ENCODE measurements around the gene NDRG3.
A peak's percentile ranks its signal among the peaks of the same experiment; 100 is the strongest.
"Not testable (repeated sequence)": the region's sequence is repeated elsewhere in the genome, so short reads cannot be mapped to it uniquely, and the experiment has no call there.

NDRG3 gene

GRCh38 chr20:36758276-36758675 is 12.4 kb upstream of the NDRG3 start:
- no peak for DNase-seq

DNA sequence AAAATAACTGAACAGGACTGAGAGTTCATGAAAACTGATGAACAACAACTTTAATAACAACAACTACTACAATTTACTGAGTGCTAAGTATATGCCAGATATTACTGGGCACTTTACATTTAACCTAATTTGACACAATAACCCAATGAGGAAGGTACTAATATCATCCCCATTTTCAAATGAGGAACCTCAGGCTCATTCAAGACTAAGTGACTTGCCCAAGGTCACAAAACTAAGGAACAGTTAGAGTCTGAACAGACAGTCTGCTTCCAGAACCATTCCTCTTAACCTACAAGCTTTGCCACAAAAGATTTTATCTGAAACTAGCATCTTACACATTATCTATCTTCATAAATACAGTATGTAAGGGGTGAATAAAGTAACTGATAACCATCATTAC is 10.6 kb upstream of the NDRG3 start:
- peak; percentile 54 for DNase-seq

GRCh38 chr20:36754656-36755222 is 8.8 kb upstream of the NDRG3 start:
- DNase-seq, result peak; percentile 61

- DNase-seq, result no peak
These were observed 6.7 kb upstream of the NDRG3 start for GRCh38 chr20:36752582-36752981.

DNA sequence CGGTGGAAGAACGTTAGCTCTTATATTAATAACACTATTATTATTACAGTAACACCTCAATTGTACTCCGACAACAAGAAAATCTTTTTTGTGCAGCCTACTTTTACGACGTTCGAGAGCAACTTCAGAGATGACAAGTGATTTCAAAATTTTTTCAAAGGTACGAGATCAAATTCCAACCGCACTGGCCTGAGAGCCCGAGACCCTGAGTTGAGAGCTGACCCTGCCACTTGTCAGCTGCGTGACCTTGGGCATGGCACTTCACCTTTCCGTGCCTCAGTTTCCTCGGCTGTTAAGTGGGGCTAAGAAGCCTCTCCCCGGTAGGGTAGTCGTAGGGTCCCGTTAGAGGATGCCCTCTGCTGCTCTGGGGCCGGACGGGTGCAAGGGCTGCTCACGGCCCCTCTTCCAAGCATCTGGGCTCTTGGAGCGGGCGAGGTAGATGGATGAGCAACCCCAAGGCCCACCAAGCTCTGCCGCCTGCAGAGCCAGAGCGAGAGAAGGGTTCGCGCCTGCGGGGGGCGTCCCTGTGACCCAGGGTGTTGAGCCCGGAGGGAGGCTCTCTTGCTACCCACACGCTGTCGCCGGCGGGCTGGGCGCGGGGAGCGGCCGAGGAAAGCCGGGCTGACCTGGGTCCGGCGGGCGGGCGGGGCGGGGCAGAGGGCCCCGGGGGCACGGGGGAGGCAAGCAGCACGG is 510 bp downstream of the NDRG3 start:
- DNase-seq, result no peak

DNA sequence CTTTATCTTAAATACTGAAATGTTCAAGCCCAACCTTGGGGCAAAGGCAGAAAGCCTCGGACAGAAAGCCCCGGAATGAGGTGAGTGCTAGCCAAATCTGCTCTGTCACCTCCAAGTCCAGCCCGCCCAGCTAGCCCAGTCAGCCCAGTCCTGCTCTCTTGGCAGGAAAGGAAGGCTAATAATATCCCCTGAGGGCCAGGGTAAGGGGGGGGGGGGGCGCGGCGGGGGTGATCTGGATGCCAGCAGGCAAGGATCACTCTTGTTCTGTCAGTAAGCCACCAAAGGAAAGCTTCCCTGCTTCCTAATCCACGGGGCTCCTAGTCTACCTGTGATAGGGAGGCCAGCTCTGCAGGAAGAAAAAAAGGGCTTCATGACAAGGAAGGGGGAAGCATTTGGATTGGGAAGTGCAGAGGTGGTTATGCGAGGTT is 1.1 kb downstream of the NDRG3 start:
- DNase-seq, result no peak

GRCh38 chr20:36744243-36744642 is 1.6 kb downstream of the NDRG3 start:
- DNase-seq, result no peak

DNA sequence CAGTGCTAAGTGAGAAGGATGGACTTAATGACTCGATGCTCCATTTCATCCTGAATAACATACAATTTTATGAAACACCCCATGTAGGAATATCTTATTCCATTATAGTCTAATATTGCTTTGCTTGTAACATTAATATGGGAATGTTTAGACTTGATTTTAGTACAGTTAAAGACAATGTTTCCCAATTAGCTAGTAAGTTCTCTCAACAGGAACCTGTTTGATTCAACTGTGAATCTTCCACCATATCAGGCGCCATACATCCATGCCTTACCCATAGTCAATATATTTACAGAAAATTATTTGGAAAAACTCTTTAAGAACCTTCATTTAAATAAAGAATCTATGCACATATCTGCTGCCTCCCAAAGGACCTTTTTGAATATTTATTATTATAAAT is 3.3 kb downstream of the NDRG3 start:
- no peak for DNase-seq

DNA sequence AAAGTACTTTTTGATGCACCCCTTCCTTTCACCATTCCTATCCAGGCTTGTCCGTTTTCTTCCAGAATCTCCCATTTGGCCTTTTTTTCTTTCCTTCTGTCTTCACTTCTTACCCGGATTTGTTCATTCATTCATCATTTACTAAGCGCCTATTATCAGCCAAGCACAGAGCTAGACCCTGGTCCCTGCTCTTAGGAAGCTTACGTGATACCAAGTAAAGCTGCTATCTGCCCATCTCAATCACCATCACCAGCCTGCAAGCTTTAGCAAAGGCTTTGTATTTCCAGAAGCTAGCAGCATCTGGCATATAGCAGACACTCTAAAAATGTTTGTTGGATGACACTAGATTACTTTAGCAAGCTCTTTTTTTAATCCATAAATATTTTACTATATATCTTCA is 4.8 kb downstream of the NDRG3 start:
- no peak for DNase-seq

GRCh38 chr20:36737183-36737499 is 8.7 kb downstream of the NDRG3 start:
- no peak for DNase-seq

DNA sequence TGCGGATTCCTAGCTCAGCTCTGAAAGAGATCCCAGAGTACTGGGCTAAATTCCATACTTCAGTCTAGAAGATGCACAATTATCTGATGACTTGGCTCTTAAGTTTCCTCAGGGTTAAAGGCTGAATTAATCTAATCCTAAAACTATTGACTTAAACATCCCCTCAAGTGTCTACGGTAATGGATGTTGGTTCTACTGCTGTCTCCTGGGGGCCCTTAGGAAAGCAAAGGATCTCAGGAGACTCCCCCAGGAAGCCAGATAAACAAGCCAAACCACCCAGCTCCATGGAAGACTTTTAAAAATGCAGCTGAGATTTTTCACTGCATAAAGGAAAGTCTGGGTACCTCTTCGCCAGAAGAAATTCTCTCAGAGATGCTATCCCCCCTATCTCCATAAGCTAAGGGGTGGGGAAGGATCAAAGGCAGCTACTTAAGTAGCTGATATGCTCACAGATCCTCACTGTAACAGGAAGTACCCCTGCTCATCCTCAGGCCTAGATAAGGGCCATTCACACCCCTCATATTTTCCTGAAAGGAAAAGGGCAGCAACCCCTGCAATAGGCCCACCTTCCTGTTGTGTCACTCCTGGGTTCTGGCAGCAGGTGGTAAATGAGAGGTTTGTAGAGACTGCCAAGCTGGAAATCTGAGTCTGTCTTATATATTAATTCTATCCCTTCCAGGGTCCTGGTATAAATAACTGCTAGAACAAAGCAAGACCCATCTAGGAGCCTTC is 9.3 kb downstream of the NDRG3 start:
- no peak for DNase-seq

DNA sequence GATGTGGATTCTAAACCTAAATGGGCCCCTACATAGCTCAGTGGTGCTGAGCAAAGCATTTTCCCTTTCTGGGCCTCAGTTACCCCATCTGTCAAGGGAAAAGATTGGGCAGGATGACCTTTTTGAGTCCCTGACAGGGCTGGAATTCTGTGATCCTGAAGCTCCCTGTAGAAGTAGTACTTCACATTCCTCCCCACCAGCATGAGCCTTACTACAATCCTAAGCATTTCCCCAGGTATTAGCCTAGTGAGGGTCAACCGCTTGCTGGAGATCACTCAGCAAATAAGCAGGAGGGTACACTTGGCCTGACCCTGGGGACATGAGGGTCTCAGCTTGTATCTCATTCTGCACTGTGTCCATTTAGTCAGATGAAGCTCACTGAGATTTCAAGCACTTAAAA is 13.4 kb downstream of the NDRG3 start:
- no peak for DNase-seq

DNA sequence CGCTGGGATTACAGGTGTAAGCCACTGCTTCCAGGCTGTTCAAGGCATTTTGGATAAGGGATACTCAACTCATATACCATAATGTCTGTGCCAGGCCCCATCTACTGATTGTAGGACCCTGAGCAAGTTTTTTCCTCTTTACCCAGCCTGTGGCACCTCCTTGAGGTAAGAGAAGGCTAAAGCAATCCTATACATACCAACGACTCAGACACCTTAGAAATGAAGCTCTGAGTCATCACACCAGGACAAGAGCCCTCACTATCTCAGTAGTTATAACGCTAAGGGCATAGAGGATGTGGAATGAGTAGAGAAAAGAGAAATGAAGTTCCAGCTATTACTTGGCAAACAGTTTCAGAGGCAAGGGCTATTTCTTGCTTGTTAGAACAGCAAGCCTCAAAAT is 16.9 kb downstream of the NDRG3 start:
- no peak for DNase-seq

- DNase-seq, result no peak
These were observed 19.7 kb downstream of the NDRG3 start for GRCh38 chr20:36726168-36726567.

DNA sequence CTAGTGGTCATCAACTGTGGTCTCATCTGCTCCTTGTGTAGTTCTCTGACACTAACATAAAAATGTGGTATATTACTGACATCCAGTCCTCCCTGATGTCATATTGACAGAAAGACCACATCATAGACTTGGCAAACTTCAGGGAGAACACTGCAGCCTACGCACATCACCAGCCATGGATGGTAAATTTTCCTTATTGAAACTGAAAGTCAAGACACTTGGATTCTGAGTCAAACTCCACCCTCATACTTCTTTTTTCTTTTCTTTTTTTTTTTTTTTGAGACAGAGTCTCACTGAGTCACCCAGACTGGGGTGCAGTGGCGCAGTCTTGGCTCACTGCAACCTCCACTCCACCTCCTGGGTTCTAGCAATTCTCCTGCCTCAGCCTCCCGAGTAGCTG is 25.4 kb downstream of the NDRG3 start:
- DNase-seq, result peak; percentile 88

GRCh38 chr20:36717657-36718056 is 28.2 kb downstream of the NDRG3 start:
- peak; percentile 46 for DNase-seq

DNA sequence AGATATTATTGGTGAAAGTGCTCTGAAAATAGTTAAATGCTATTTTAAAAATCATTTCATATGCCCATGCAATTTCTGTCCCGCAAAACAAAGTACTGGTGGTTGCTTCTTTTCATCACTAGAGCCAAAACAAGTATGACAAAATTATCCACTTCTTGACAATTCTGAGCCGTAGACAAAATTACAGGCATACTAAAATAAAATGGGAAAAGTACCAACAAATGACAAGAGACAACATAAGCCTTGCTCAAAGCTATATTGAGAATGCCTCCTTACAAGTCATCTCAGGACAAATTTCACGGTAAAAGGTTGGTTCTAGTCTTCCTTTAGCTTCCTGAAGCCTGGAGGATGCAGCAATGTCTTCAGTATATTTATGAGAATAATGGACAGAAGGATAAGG is 28.9 kb downstream of the NDRG3 start:
- no peak for DNase-seq

DNA sequence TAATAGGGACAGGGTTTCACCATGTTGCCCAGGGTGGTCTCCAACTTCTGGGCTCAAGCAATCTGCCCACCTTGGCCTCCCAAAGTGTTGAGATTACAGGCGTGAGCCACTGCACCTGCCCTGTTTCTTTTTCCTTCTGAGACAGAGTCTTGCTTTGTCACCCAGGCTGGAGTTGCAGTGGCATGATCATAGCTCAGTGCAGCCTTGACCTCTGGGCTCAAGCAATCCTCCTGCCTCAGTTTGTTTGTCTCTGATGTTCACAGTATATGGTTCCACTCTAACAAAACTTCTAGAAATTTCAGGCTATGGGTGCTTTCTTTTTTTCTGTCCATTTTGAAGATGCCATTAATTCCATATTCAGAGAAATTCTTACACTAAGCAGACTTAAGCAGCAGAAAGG is 33.1 kb downstream of the NDRG3 start:
- no peak for DNase-seq

DNA sequence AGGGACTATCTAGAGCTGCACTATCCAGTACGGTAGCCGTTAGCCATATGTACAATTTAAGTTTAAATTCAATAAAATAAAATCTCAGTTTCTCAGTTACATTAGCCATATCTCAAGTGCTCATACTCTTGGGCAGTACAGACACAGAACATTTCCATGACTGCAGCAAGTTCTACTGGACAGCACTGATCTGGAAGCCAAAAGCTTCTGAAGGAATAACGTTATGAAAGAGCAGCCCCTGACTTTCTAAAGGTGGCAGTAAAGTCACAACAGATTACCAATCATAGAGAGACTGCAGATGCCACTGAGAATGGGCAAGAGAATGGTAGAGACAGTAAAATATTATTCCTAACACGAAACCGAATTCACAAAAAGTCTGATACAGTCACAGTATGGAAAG is 36.8 kb downstream of the NDRG3 start:
- no peak for DNase-seq

- DNase-seq, result no peak
These were observed 42.4 kb downstream of the NDRG3 start for GRCh38 chr20:36703530-36703929.

GRCh38 chr20:36700438-36700837 is 45.5 kb downstream of the NDRG3 start:
- DNase-seq, result no peak

DNA sequence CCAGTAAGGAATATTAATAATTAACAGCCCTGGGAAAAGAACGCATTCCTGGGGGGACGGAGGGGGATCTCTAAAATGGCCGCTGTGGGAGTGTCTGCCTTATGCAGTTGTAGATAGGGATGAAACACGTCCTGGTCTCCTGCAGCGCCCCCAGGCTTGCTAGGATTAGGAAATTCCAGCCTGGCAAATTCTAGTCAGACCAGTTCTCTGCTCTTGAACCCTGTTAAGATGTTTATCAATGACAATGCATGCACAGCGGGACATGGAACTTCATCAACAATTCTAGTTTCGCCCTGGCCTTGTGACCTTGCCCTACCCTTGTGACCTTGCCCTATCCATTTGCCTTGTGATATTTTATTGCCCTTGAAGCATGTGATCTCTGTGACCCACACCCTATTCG is 50.4 kb downstream of the NDRG3 start:
- not testable (repeated sequence) for DNase-seq

GRCh38 chr20:36688630-36689029 is 57.3 kb downstream of the NDRG3 start:
- no peak for DNase-seq

GRCh38 chr20:36687850-36688249 is 58.0 kb downstream of the NDRG3 start:
- no peak for DNase-seq

- DNase-seq, result no peak
These were observed 58.9 kb downstream of the NDRG3 start for GRCh38 chr20:36686944-36687343.

Data from inflammatory macrophage treated with lipopolysaccharide for 4 hours (primary cell).